KBM-7 (cell line): ENCODE measurements around the gene CPTP.

Experiments
- DNase-seq: peaks from one replicate; pipeline ENCODE4 v3.0.0-alpha.2; 2015
- in situ Hi-C: fragments of 300-500 bp; cut with MboI; formaldehyde crosslinking; loops from 2 replicates; pipeline ENCODE4 v1.14.3; 2020; ENCODE audit warnings: low sequenced_read_pairs, low pct_unique_long_range_greater_than_20kb, mixed read lengths

CPTP gene

GRCh38 chr1:1305300-1306069 lies 19.1 kb upstream of the CPTP start:
- DNase-seq = peak; percentile 63
- in situ Hi-C loops = no loop called here

- no peak for DNase-seq
- in situ Hi-C loops = no loop called here
These were observed 18.4 kb upstream of the CPTP start for GRCh38 chr1:1306070-1306660.

DNA sequence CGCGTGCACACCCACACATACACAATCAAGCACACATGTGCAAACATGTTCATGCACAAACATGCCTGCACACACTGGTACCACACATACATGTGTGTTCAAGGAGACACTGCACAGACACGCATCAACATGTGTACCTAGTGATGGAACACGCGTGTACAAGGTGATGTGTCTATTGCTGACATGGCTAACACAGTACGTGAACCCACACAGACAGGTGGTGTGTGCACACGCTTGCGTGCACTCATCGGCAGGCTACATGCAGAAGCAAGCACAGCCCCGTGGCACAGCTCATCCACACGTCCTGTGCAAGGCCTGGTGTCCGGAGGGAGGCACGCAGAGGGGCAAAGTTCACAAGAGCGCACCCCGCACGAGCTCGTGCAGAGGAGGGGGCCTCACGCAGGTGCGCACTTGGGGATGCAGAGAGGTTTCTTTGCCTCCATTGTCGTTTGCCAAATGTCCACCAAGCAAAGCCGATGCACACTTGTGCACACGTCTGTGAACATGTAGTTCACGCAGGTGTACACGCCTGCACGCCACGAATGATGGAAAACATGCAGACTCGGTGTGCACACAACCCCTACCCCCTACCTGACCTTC lies 17.8 kb upstream of the CPTP start:
- in situ Hi-C loops = no loop called here
- DNase-seq = no peak

- DNase-seq = no peak
- in situ Hi-C loops = no loop called here
These were observed 17.2 kb upstream of the CPTP start for GRCh38 chr1:1307261-1307922.

GRCh38 chr1:1307923-1308755 lies 16.5 kb upstream of the CPTP start, which contains the start of the genes ACAP3 and PUSL1:
TSS of gene ACAP3 (minus strand) at chr1:1307930. CDS start at chr1:1307815, 115 bp downstream.
TSS of gene PUSL1 (plus strand) at chr1:1308597. CDS start at chr1:1308644, 47 bp downstream.
- in situ Hi-C loops = no loop called here
- DNase-seq = peak; percentile 89

DNA sequence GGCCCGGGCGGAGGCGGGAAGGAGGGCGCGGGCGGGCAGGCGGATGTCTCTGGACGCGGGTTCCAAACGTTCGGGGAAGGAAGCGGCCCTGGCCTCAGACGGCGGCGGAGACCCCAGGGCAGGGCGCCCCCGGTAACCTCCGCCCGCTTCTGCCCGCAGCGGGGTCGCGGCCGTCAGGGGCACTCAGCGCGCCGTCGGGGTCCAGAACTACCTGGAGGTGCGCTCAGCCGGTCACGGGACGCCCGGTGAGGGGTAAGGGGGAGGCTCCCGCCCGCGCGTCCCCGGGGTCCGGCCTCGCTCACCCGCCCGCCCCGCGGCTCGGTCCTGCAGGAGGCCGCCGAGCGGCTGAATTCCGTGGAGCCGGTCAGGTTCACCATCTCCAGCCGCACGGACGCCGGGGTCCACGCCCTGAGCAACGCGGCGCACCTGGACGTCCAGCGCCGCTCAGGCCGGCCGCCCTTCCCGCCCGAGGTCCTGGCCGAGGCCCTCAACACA lies 15.8 kb upstream of the CPTP start:
- no peak for DNase-seq
- in situ Hi-C loops = no loop called here

DNA sequence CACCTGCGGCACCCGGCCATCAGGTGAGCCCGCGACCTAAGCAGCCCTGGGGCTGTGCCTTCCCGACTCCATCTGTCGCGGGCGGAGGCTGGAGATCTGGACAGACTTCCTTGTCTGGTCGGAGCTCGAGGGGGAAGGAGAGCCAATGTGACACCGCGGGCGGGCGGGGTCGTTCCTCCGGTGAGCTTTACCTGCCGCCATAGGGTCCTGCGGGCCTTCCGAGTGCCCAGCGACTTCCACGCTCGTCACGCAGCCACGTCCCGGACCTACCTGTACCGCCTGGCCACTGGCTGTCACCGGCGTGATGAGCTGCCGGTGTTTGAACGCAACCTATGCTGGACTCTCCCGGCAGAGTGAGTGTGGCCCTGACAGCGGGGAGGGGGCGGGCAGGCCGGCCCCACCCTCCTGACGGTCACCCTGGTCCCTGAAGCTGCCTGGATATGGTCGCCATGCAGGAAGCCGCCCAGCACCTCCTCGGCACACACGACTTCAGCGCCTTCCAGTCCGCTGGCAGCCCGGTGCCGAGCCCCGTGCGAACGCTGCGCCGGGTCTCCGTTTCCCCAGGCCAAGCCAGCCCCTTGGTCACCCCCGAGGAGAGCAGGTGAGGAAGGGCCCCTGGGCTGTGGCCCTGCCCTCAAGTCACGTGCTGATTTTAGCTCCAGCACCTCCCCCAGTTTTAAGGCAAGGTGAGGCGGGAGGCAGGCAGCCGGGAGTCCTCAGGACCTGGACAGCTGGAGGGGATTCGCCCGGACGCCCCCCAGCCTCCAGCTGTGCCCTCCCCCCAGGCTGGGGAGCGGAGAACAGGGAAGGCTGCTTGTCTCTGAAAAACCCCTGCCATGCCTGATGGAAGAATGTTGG lies 15.1 kb upstream of the CPTP start:
- in situ Hi-C loops = no loop called here

GRCh38 chr1:1310109-1310385 lies 14.6 kb upstream of the CPTP start:
- in situ Hi-C loops = no loop called here
- DNase-seq = no peak

More for the DNA sequence above, 15.1 kb upstream of the CPTP start:
- no peak for DNase-seq

- DNase-seq = no peak
- in situ Hi-C loops = no loop called here
These were observed 14.0 kb upstream of the CPTP start for GRCh38 chr1:1310476-1311053.

- in situ Hi-C loops = no loop called here
These were observed 13.2 kb upstream of the CPTP start for GRCh38 chr1:1311107-1312104.

GRCh38 chr1:1312450-1313314 lies 11.9 kb upstream of the CPTP start:
- no peak for DNase-seq
- in situ Hi-C loops = no loop called here

More at GRCh38 chr1:1311107-1312104, 13.2 kb upstream of the CPTP start:
- DNase-seq = no peak

- in situ Hi-C loops = no loop called here
- DNase-seq = no peak
These were observed 10.9 kb upstream of the CPTP start for GRCh38 chr1:1313500-1314236.

- in situ Hi-C loops = no loop called here
These were observed 10.4 kb upstream of the CPTP start for GRCh38 chr1:1314237-1314586.

DNA sequence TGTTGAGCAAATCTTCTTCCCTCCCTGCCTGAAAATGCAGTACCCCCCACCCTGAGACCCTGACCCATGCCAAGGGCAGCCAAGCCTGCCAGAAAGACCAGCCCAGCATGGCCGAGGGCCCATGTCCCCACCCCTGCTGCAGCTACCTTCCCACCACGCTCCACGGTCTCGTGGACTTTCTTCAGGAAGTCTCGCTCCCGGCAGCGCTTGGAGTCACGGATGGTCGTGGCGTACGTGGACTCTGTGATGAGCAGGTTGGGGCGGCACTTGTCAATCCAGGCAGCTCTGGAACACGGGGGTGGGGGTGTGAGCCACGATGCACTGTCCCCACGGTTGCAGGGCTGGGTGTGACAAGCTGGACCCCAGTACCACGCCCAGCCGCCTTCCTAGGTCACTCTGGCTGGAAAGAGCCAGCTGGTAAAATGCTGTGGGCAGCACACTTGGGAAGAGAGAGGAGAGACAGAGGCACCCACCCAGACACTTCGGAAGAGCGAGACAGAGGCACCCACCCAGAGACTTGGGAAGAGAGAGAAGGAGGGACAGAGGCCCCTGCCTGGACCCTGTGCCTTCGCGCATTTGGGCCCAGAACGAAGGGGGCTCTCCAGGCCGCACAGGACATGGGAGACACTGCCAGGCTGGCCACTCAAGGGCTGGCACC lies 9.8 kb upstream of the CPTP start:
- in situ Hi-C loops = no loop called here
- no peak for DNase-seq

More at GRCh38 chr1:1314237-1314586, 10.4 kb upstream of the CPTP start:
- no peak for DNase-seq

GRCh38 chr1:1315435-1315954 lies 9.1 kb upstream of the CPTP start:
- in situ Hi-C loops = no loop called here
- DNase-seq = no peak
